Measurements from ENCODE around the gene BACH2. TPM values are rescaled to one million over a fixed set of nuclear protein-coding genes. Genes with fewer than 3 reads are reported as not detected.

The BACH2 gene
- total and polyA plus RNA-seq, 2 of the 8 experiments (the other 6 are each of a cell fraction or from before 2014, with no cell fraction given), result 1.9 to 5.9 TPM

GRCh38 chr6:90296341-90297114, at the start of gene BACH2 (continued):
- TF ChIP-seq SIN3A (conservative IDR thresholded peaks at IDR 0.05 in 1 of 2, IDR thresholded peaks at IDR 0.05 in 1 of 2; ENCODE audit: low read depth in 1 of 2, low read length in 2 of 2) (peak in 1 of 2 experiments; percentile 66; a peak in 1 of 4 replicates), JUN (IDR thresholded peaks at IDR 0.05; ENCODE audit: low read depth, low read length) (no peak), TEAD4 (IDR thresholded peaks at IDR 0.05; ENCODE audit: low read depth, low read length) (peak; percentile 70), JUND (IDR thresholded peaks at IDR 0.05; ENCODE audit: low read length) (peak; percentile 88), POLR2A (IDR thresholded peaks at IDR 0.05; ENCODE audit: control extremely low read depth in 1 of 2, low read depth in 2 of 2, low read length in 2 of 2) (peak; percentile 20 to 54; a peak in 2 of 3 replicates), YY1 (IDR thresholded peaks at IDR 0.05; ENCODE audit: low read depth, low read length) (0 out of 2 replicates have a peak, but pooled peaks have one; percentile 20), TAF1 (IDR thresholded peaks at IDR 0.05; ENCODE audit: low read depth, low read length) (peak; percentile 58), KDM4A (IDR thresholded peaks at IDR 0.05; ENCODE audit: low read depth, low read length, severe bottlenecking) (peak; percentile 3), HDAC6 (IDR thresholded peaks at IDR 0.05; ENCODE audit: low read depth, low read length) (no peak), KDM1A (IDR thresholded peaks at IDR 0.05; ENCODE audit: borderline replicate concordance, low read length) (no peak), SP1 (IDR thresholded peaks at IDR 0.05; ENCODE audit: low read depth, low read length) (no peak), CREB1 (IDR thresholded peaks at IDR 0.05) (peak; percentile 86), PHF8 (conservative IDR thresholded peaks at IDR 0.05; ENCODE audit: low read depth, low read length) (peak; percentile 53; the same call in 1 of the 2 replicates), E2F6 (IDR thresholded peaks at IDR 0.05) (no peak)
